WTC11 (cell line): ENCODE results near the gene TRIM7. TPM values are rescaled to one million over a fixed set of nuclear protein-coding genes. Genes with fewer than 3 reads are reported as not detected.
A peak's percentile ranks its signal among the peaks of the same experiment; 100 is the strongest.

Experiments used
- ATAC-seq: fragments of 200-7000 bp; cut with Tn5 transposase; 2 replicates; pipeline ENCODE4 v1.10.0; 2021; ENCODE audit warnings: mild to moderate bottlenecking, moderate library complexity
- CTCF ChIA-PET: fragments of 300-600 bp; sonication (Branson Sonifier 250); formaldehyde crosslinking; loops from one replicate; lab custom pipeline; 2021; ENCODE audit warnings: antibody characterized with exemption; lab: Charles Lee
- POLR2A ChIA-PET: fragments of 350-600 bp; sonication (Branson Sonifier 250); formaldehyde crosslinking; loops from one replicate; lab custom pipeline; 2021; ENCODE audit warnings: antibody characterized with exemption; lab: Charles Lee
- DNase-seq: peaks from one replicate; pipeline ENCODE4 v3.0.0; 2021; ENCODE audit warnings: low spot score
- H3K27ac Mint-ChIP-seq: 2 replicates; pipeline ENCODE4 v1.8.0; 2021; ENCODE audit warnings: mixed read lengths
- H3K27me3 Mint-ChIP-seq: 2 replicates; pipeline ENCODE4 v1.8.0; 2021; ENCODE audit warnings: low read depth, mild to moderate bottlenecking, moderate library complexity, mixed read lengths
- H3K36me3 Mint-ChIP-seq: 2 replicates; pipeline ENCODE4 v1.8.0; 2021; ENCODE audit warnings: mixed read lengths
- H3K4me1 Mint-ChIP-seq: 2 replicates; pipeline ENCODE4 v1.8.0; 2022; ENCODE audit warnings: mixed read lengths
- H3K4me3 Mint-ChIP-seq: 2 replicates; pipeline ENCODE4 v1.8.0; 2021; ENCODE audit warnings: mild to moderate bottlenecking, moderate library complexity, mixed read lengths
- H3K9me3 Mint-ChIP-seq: 2 replicates; pipeline ENCODE4 v1.8.0; 2021; ENCODE audit warnings: mixed read lengths
- CBFB ChIP-seq: sonication (generic); formaldehyde crosslinking; IDR thresholded peaks from 2 replicates; pipeline ENCODE4 v1.8.1; 2022; ENCODE audit warnings: mild to moderate bottlenecking, low read depth, missing genetic modification reagents
- EMX1 ChIP-seq: fragments of 250-450 bp; sonication (Bioruptor Pico); IDR thresholded peaks from 2 replicates; pipeline ENCODE4 v1.8.0; 2021; ENCODE audit warnings: mild to moderate bottlenecking
- FOXK1 ChIP-seq: sonication (generic); formaldehyde crosslinking; IDR thresholded peaks from 2 replicates; pipeline ENCODE4 v1.8.0; 2022; ENCODE audit warnings: mild to moderate bottlenecking, moderate library complexity, missing genetic modification reagents
- FOXP1 ChIP-seq: sonication (generic); formaldehyde crosslinking; IDR thresholded peaks from 2 replicates; pipeline ENCODE4 v1.8.0; 2022; ENCODE audit warnings: missing genetic modification reagents, mild to moderate bottlenecking, moderate library complexity, borderline replicate concordance
- GTF2I ChIP-seq: fragments of 250-450 bp; sonication (Bioruptor Pico); conservative IDR thresholded peaks from 2 replicates; pipeline ENCODE4 v1.4.0; 2021; ENCODE audit warnings: mild to moderate bottlenecking
- HMGA2 ChIP-seq: fragments of 250-450 bp; sonication (Bioruptor Pico); IDR thresholded peaks from 2 replicates; pipeline ENCODE4 v1.4.0; 2021; ENCODE audit warnings: mild to moderate bottlenecking, moderate library complexity
- JUN ChIP-seq: sonication (generic); formaldehyde crosslinking; IDR thresholded peaks from 2 replicates; pipeline ENCODE4 v1.8.0; 2023; ENCODE audit warnings: mild to moderate bottlenecking, missing genetic modification reagents
- NFE2L1 ChIP-seq: sonication (generic); formaldehyde crosslinking; IDR thresholded peaks from 2 replicates; pipeline ENCODE4 v1.8.1; 2023; ENCODE audit warnings: missing genetic modification reagents
- PRRX2 ChIP-seq: fragments of 250-450 bp; sonication (Bioruptor Pico); IDR thresholded peaks from 2 replicates; pipeline ENCODE4 v1.8.0; 2021; ENCODE audit warnings: mild to moderate bottlenecking
- RELA ChIP-seq: sonication (generic); formaldehyde crosslinking; IDR thresholded peaks from 2 replicates; pipeline ENCODE4 v1.8.1; 2022; ENCODE audit warnings: missing genetic modification reagents, mild to moderate bottlenecking, borderline replicate concordance
- SP1 ChIP-seq: sonication (generic); formaldehyde crosslinking; conservative IDR thresholded peaks from 2 replicates; pipeline ENCODE4 v1.8.1; 2022; ENCODE audit warnings: missing genetic modification reagents
- TEAD1 ChIP-seq: sonication (generic); formaldehyde crosslinking; IDR thresholded peaks from 2 replicates; pipeline ENCODE4 v1.8.0; 2022; ENCODE audit warnings: mild to moderate bottlenecking, missing genetic modification reagents
- ZNF396 ChIP-seq: fragments of 250-450 bp; sonication (Bioruptor Pico); IDR thresholded peaks from 2 replicates; pipeline ENCODE4 v1.8.0; 2021; ENCODE audit warnings: mild to moderate bottlenecking, moderate library complexity, borderline replicate concordance
- ZNF671 ChIP-seq: fragments of 250-450 bp; sonication (Bioruptor Pico); IDR thresholded peaks from 2 replicates; pipeline ENCODE4 v1.8.0; 2021; ENCODE audit warnings: mild to moderate bottlenecking
- total RNA-seq: library from RNA; stranded (reverse); gene quantifications from 3 replicates; pipeline ENCODE4 v1.2.3, GENCODE V29; 2021
- TF ChIP-seq, protein P1 (sequence below): fragments of 250-450 bp; sonication (Bioruptor Pico); conservative IDR thresholded peaks from 2 replicates; pipeline ENCODE4 v1.9.0; 2021; ENCODE audit warnings: mild to moderate bottlenecking
- TF ChIP-seq, protein P2 (sequence below): sonication (generic); formaldehyde crosslinking; IDR thresholded peaks from 2 replicates; pipeline ENCODE4 v1.8.0; 2022; ENCODE audit warnings: mild to moderate bottlenecking, missing genetic modification reagents
- TF ChIP-seq, protein P3 (sequence below): fragments of 250-450 bp; sonication (Bioruptor Pico); IDR thresholded peaks from 2 replicates; pipeline ENCODE4 v1.9.0; 2021; ENCODE audit warnings: mild to moderate bottlenecking
- TF ChIP-seq, protein P4 (sequence below): sonication (generic); formaldehyde crosslinking; IDR thresholded peaks from 2 replicates; pipeline ENCODE4 v1.8.0; 2023; ENCODE audit warnings: missing genetic modification reagents, mild to moderate bottlenecking, borderline replicate concordance
- TF ChIP-seq, protein P5 (sequence below): sonication (generic); formaldehyde crosslinking; IDR thresholded peaks from 2 replicates; pipeline ENCODE4 v1.8.1; 2023; ENCODE audit warnings: mild to moderate bottlenecking, moderate library complexity, missing genetic modification reagents
- TF ChIP-seq, protein P6 (sequence below): sonication (generic); formaldehyde crosslinking; IDR thresholded peaks from 2 replicates; pipeline ENCODE4 v1.8.1; 2023; ENCODE audit warnings: mild to moderate bottlenecking, missing genetic modification reagents, moderate library complexity
- TF ChIP-seq, protein P7 (sequence below): fragments of 250-450 bp; sonication (Bioruptor Pico); IDR thresholded peaks from 2 replicates; pipeline ENCODE4 v1.9.0; 2021; ENCODE audit warnings: mild to moderate bottlenecking

TRIM7 gene
- total RNA-seq, 1 experiment from 2014 or later: 1.4 TPM

DNA sequence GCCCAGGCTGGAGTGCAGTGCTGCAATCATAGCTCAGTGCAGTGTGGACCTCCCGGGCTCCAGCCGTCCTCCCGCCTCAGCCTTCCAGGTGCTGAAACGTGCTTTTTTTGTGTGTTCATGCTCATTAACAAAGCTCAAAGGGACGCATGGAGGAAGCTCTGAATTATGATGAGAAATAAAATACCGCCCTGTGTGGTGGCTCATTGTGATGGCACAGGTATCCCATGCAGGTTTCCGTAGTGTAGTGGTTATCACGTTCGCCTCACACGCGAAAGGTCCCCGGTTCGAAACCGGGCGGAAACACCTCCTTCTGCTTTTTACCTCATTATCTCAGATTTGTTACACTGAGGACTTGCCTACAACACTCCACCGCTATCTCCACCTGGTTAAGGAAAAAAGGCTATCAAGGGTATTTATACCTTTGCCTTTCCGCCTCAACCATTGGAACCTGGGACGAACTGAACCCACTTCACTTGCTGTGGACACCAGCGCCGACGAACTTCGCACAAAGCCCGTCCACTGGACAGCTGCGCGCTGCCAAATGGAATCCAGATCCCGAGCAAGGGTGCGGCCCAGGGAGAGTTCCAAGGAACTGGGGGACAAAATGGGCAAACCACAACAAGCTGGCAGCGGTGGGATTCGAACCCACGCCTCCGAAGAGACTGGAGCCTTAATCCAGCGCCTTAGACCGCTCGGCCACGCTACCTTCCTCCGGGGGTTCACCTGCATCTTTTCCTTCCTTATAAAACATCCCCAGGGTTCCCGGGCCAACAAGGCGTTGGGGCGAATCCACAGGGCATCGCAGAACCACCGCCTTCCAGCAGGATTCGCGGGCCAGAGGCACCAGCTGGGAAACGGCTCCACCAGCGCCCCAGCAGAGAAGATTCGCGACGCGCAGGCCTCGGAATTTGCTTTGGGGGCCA is 31.3 kb downstream of the TRIM7 start:
- Mint-ChIP-seq H3K4me1 (peaks cover 19% of the 10 kb centered on the region), H3K27me3 (peaks cover 62% of the 10 kb centered on the region), H3K9me3 (peaks cover 3% of the 10 kb centered on the region; the same call in 1 of the 2 replicates), H3K4me3 (peak overlapping the region; percentile 86), H3K27ac (peak overlapping the region; percentile 61), H3K36me3 (no peaks in the 10 kb centered on the region)
- DNase-seq (peak; percentile 92), ATAC-seq (peak; percentile 81)
- CTCF ChIA-PET: interaction anchor here (0.7 to 5.6 kb wide), 6 partner anchors 11 to 384 kb away, joined by 3 to 44 read pairs (median 4); no protein-coding TSS in a partner anchor
- POLR2A ChIA-PET: interaction anchor here (0.9 kb wide), 1 partner anchor 11 kb away, joined by 3 read pairs; no protein-coding TSS in a partner anchor
- TF ChIP-seq, protein P1, sequence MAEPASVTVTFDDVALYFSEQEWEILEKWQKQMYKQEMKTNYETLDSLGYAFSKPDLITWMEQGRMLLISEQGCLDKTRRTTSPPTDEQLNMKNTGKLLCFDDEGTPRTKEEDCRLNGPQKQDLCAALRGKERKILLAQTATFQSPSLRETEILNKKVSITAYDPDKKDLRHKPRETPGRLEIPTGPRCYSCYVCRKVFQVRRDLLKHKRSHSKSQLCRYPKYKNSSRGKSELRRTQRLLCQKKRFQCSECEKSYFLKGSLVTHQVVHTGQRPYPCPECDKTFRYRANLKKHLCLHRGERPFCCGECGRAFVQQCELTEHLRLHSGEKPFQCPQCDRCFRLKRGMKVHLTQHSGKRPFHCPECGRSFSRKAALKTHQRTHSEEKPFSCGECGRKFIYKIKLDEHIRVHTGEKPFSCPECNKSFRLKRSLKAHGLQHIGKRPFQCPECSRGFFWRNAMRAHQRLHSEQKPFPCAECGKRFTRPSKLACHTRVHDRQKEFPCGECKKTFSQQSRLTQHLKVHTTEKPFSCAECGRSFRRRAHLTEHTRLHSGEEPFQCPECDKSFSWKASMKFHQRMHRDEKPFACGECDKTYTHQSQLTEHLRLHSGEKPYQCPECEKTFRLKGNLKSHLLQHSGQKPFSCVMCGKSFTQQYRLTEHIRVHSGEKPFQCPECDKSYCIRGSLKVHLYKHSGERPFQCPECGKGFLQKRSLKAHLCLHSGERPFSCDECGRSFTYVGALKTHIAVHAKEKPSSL (CRISPR knock-in tag): 0 out of 2 replicates have a peak, but pooled peaks have one; percentile 56
- TF ChIP-seq, protein P2, sequence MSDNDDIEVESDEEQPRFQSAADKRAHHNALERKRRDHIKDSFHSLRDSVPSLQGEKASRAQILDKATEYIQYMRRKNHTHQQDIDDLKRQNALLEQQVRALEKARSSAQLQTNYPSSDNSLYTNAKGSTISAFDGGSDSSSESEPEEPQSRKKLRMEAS (CRISPR knock-in tag): peak; percentile 45; the same call in 1 of the 2 replicates
- TF ChIP-seq, protein P3, sequence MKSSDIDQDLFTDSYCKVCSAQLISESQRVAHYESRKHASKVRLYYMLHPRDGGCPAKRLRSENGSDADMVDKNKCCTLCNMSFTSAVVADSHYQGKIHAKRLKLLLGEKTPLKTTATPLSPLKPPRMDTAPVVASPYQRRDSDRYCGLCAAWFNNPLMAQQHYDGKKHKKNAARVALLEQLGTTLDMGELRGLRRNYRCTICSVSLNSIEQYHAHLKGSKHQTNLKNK (CRISPR knock-in tag): no peak
- TF ChIP-seq TEAD1 (CRISPR knock-in tag) (peak; percentile 46; the same call in 1 of the 2 replicates), HMGA2 (no peak), NFE2L1 (CRISPR knock-in tag) (peak; percentile 24; the same call in 1 of the 2 replicates), JUN (CRISPR knock-in tag) (0 out of 2 replicates have a peak, but pooled peaks have one; percentile 30), FOXP1 (CRISPR knock-in tag) (peak; percentile 39), CBFB (CRISPR knock-in tag) (no peak), GTF2I (peak; percentile 67), SP1 (CRISPR knock-in tag) (peak; percentile 58), EMX1 (CRISPR knock-in tag) (peak; percentile 80; the same call in 1 of the 2 replicates), ZNF396 (CRISPR knock-in tag) (no peak; the same call in 1 of the 2 replicates), FOXK1 (0 out of 2 replicates have a peak, but pooled peaks have one; percentile 41), ZNF671 (CRISPR knock-in tag) (0 out of 2 replicates have a peak, but pooled peaks have one; percentile 20), PRRX2 (CRISPR knock-in tag) (peak; percentile 57), RELA (CRISPR knock-in tag) (no peak)
- TF ChIP-seq, protein P4, sequence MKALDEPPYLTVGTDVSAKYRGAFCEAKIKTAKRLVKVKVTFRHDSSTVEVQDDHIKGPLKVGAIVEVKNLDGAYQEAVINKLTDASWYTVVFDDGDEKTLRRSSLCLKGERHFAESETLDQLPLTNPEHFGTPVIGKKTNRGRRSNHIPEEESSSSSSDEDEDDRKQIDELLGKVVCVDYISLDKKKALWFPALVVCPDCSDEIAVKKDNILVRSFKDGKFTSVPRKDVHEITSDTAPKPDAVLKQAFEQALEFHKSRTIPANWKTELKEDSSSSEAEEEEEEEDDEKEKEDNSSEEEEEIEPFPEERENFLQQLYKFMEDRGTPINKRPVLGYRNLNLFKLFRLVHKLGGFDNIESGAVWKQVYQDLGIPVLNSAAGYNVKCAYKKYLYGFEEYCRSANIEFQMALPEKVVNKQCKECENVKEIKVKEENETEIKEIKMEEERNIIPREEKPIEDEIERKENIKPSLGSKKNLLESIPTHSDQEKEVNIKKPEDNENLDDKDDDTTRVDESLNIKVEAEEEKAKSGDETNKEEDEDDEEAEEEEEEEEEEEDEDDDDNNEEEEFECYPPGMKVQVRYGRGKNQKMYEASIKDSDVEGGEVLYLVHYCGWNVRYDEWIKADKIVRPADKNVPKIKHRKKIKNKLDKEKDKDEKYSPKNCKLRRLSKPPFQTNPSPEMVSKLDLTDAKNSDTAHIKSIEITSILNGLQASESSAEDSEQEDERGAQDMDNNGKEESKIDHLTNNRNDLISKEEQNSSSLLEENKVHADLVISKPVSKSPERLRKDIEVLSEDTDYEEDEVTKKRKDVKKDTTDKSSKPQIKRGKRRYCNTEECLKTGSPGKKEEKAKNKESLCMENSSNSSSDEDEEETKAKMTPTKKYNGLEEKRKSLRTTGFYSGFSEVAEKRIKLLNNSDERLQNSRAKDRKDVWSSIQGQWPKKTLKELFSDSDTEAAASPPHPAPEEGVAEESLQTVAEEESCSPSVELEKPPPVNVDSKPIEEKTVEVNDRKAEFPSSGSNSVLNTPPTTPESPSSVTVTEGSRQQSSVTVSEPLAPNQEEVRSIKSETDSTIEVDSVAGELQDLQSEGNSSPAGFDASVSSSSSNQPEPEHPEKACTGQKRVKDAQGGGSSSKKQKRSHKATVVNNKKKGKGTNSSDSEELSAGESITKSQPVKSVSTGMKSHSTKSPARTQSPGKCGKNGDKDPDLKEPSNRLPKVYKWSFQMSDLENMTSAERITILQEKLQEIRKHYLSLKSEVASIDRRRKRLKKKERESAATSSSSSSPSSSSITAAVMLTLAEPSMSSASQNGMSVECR (CRISPR knock-in tag): peak; percentile 10; the same call in 1 of the 2 replicates
- TF ChIP-seq, protein P5, sequence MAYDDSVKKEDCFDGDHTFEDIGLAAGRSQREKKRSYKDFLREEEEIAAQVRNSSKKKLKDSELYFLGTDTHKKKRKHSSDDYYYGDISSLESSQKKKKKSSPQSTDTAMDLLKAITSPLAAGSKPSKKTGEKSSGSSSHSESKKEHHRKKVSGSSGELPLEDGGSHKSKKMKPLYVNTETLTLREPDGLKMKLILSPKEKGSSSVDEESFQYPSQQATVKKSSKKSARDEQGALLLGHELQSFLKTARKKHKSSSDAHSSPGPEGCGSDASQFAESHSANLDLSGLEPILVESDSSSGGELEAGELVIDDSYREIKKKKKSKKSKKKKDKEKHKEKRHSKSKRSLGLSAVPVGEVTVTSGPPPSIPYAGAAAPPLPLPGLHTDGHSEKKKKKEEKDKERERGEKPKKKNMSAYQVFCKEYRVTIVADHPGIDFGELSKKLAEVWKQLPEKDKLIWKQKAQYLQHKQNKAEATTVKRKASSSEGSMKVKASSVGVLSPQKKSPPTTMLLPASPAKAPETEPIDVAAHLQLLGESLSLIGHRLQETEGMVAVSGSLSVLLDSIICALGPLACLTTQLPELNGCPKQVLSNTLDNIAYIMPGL: peak; percentile 96
- TF ChIP-seq, protein P6, sequence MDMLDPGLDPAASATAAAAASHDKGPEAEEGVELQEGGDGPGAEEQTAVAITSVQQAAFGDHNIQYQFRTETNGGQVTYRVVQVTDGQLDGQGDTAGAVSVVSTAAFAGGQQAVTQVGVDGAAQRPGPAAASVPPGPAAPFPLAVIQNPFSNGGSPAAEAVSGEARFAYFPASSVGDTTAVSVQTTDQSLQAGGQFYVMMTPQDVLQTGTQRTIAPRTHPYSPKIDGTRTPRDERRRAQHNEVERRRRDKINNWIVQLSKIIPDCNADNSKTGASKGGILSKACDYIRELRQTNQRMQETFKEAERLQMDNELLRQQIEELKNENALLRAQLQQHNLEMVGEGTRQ (CRISPR knock-in tag): no peak
- TF ChIP-seq, protein P7, sequence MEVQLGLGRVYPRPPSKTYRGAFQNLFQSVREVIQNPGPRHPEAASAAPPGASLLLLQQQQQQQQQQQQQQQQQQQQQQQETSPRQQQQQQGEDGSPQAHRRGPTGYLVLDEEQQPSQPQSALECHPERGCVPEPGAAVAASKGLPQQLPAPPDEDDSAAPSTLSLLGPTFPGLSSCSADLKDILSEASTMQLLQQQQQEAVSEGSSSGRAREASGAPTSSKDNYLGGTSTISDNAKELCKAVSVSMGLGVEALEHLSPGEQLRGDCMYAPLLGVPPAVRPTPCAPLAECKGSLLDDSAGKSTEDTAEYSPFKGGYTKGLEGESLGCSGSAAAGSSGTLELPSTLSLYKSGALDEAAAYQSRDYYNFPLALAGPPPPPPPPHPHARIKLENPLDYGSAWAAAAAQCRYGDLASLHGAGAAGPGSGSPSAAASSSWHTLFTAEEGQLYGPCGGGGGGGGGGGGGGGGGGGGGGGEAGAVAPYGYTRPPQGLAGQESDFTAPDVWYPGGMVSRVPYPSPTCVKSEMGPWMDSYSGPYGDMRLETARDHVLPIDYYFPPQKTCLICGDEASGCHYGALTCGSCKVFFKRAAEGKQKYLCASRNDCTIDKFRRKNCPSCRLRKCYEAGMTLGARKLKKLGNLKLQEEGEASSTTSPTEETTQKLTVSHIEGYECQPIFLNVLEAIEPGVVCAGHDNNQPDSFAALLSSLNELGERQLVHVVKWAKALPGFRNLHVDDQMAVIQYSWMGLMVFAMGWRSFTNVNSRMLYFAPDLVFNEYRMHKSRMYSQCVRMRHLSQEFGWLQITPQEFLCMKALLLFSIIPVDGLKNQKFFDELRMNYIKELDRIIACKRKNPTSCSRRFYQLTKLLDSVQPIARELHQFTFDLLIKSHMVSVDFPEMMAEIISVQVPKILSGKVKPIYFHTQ (CRISPR knock-in tag): peak; percentile 63; the same call in 1 of the 2 replicates
